HepG2 (cell line): ENCODE data around the gene RRP12. TPM values are rescaled to one million over a fixed set of nuclear protein-coding genes. Genes with fewer than 3 reads are reported as not detected.

Experiments
- ADNP ChIP-seq: sonication (generic); formaldehyde crosslinking; IDR thresholded peaks from 2 replicates; pipeline ENCODE4 v1.4.0; 2020; ENCODE audit warnings: missing genetic modification reagents
- DPF2 ChIP-seq: sonication (generic); formaldehyde crosslinking; IDR thresholded peaks from 2 replicates; pipeline ENCODE4 v1.4.0; 2020; ENCODE audit warnings: mild to moderate bottlenecking, low read depth, missing genetic modification reagents, borderline replicate concordance
- FOXA3 ChIP-seq: IDR thresholded peaks from 2 replicates; pipeline ENCODE4 v1.6.1; 2016; ENCODE audit warnings: missing genetic modification reagents, missing compliant biosample characterization
- MBD4 ChIP-seq: IDR thresholded peaks from 2 replicates; pipeline ENCODE4 v1.6.1; 2012; ENCODE audit warnings: low read length, inconsistent platforms, borderline replicate concordance
- PATZ1 ChIP-seq: sonication (generic); formaldehyde crosslinking; IDR thresholded peaks from 2 replicates; pipeline ENCODE4 v1.4.0; 2020; ENCODE audit warnings: missing genetic modification reagents
- PPARG ChIP-seq: conservative IDR thresholded peaks from 2 replicates; pipeline ENCODE4 v1.6.1; 2016; ENCODE audit warnings: missing biosample characterization, missing genetic modification reagents
- SNAPC2 ChIP-seq: sonication (generic); formaldehyde crosslinking; IDR thresholded peaks from 2 replicates; pipeline ENCODE4 v1.8.1; 2022; ENCODE audit warnings: mild to moderate bottlenecking, missing genetic modification reagents
- SOX5 ChIP-seq: IDR thresholded peaks from 2 replicates; pipeline ENCODE4 v1.6.1; 2016; ENCODE audit warnings: borderline replicate concordance
- U2AF1 ChIP-seq: fragments of 200-400 bp; formaldehyde crosslinking; optimal IDR thresholded peaks from 2 replicates; pipeline ENCODE3; 2017; ENCODE audit warnings: mild to moderate bottlenecking, low read depth, low read length
- ZNF430 ChIP-seq: sonication (generic); formaldehyde crosslinking; IDR thresholded peaks from 2 replicates; pipeline ENCODE4 v1.9.0; 2021; ENCODE audit warnings: mild to moderate bottlenecking, missing genetic modification reagents
- ZNF431 ChIP-seq: sonication (generic); formaldehyde crosslinking; IDR thresholded peaks from 2 replicates; pipeline ENCODE4 v1.9.0; 2022; ENCODE audit warnings: missing genetic modification reagents, low read depth, mild to moderate bottlenecking, borderline replicate concordance
- ZNF607 ChIP-seq: sonication (generic); formaldehyde crosslinking; IDR thresholded peaks from 2 replicates; pipeline ENCODE4 v1.5.1; 2020; ENCODE audit warnings: missing genetic modification reagents, mild to moderate bottlenecking, borderline replicate concordance
- ZNF710 ChIP-seq: sonication (generic); formaldehyde crosslinking; IDR thresholded peaks from 2 replicates; pipeline ENCODE4 v1.5.0; 2020; ENCODE audit warnings: mild to moderate bottlenecking, missing genetic modification reagents, borderline replicate concordance
- ZSCAN5A ChIP-seq: sonication (generic); formaldehyde crosslinking; IDR thresholded peaks from 2 replicates; pipeline ENCODE4 v1.8.0; 2022; ENCODE audit warnings: mild to moderate bottlenecking, missing genetic modification reagents, borderline replicate concordance
- polyA plus RNA-seq, 8 experiments: library from polyadenylated mRNA; depleted of rRNA in 3 of 8; stranded (reverse) in 7 of 8; unstranded in 1 of 8; fragments of >200 nt; fragmentation: Illumina TruSeq in 4 of 8; extraction: Trizol in 4 of 8; gene quantifications; 2 replicates each; pipeline versions ENCODE4 v1.2.1 to v1.2.3, GENCODE V29; 2011 to 2016; ENCODE audit warnings: low read depth in 4 of 8, missing spikeins in 1 of 8, mixed read lengths in 1 of 8; ENCODE audit not compliant: insufficient read depth in 1 of 8
- total RNA-seq, 5 experiments: library from RNA; depleted of rRNA; stranded (reverse); fragments of >200 nt; fragmentation: Illumina TruSeq; extraction: Trizol; gene quantifications; 2 replicates each; pipeline ENCODE4 v1.2.3, GENCODE V29; 2016; ENCODE audit warnings: low read depth in 1 of 5
- TF ChIP-seq, protein P1 (sequence below): IDR thresholded peaks from 2 replicates; pipeline ENCODE4 v1.6.1; 2016; ENCODE audit warnings: low read depth, missing genetic modification reagents, missing compliant biosample characterization
- TF ChIP-seq, protein P2 (sequence below): sonication (generic); formaldehyde crosslinking; conservative IDR thresholded peaks from 2 replicates; pipeline ENCODE4 v1.8.0; 2022; ENCODE audit warnings: mild to moderate bottlenecking, moderate library complexity, missing genetic modification reagents

RRP12 gene
- total and polyA plus RNA-seq, 2 of the 13 experiments (the other 11 are each of a cell fraction or from before 2014, with no cell fraction given): 13.2 to 39.4 TPM

DNA sequence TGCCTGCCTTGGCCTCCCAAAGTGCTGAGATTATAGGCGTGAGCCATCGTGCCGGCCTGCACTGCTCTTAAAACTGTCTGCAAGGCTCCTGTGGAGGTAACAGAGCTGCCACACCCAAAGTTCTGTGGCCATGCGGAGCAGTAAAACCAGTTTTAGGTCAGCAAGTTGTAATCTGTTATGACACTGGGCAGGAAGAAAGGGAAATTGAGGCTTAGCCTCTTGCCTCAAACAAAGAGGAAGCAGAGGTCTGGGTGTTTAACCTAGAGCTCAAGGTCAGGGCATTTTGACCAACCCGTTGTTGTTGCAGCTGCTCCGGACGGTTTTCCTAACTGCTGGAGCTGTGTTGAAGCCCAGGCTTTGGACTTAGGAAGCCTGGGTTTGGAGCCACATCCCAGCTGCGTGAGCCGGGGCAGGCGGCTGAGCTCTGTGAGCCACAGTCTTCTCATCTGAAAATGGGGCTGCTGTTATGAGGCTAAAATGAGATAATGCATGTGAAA lies 7.4 kb upstream of the RRP12 start (continued):
- TF ChIP-seq ZNF607 (CRISPR knock-in tag) (peak; percentile 37; the same call in 1 of the 2 replicates), DPF2 (CRISPR knock-in tag) (no peak), SNAPC2 (CRISPR knock-in tag) (0 out of 2 replicates have a peak, but pooled peaks have one; percentile 37), ZNF431 (CRISPR knock-in tag) (no peak), MBD4 (no peak), ADNP (0 out of 2 replicates have a peak, but pooled peaks have one; percentile 54), ZNF430 (CRISPR knock-in tag) (no peak), FOXA3 (CRISPR knock-in tag) (peak; percentile 28; the same call in 1 of the 2 replicates), SOX5 (CRISPR knock-in tag) (peak; percentile 52; the same call in 1 of the 2 replicates), PPARG (0 out of 2 replicates have a peak, but pooled peaks have one; percentile 19), ZSCAN5A (no peak), U2AF1 (no peak), ZNF710 (CRISPR knock-in tag) (peak; percentile 71; the same call in 1 of the 2 replicates), PATZ1 (CRISPR knock-in tag) (no peak)
- TF ChIP-seq, protein P1, sequence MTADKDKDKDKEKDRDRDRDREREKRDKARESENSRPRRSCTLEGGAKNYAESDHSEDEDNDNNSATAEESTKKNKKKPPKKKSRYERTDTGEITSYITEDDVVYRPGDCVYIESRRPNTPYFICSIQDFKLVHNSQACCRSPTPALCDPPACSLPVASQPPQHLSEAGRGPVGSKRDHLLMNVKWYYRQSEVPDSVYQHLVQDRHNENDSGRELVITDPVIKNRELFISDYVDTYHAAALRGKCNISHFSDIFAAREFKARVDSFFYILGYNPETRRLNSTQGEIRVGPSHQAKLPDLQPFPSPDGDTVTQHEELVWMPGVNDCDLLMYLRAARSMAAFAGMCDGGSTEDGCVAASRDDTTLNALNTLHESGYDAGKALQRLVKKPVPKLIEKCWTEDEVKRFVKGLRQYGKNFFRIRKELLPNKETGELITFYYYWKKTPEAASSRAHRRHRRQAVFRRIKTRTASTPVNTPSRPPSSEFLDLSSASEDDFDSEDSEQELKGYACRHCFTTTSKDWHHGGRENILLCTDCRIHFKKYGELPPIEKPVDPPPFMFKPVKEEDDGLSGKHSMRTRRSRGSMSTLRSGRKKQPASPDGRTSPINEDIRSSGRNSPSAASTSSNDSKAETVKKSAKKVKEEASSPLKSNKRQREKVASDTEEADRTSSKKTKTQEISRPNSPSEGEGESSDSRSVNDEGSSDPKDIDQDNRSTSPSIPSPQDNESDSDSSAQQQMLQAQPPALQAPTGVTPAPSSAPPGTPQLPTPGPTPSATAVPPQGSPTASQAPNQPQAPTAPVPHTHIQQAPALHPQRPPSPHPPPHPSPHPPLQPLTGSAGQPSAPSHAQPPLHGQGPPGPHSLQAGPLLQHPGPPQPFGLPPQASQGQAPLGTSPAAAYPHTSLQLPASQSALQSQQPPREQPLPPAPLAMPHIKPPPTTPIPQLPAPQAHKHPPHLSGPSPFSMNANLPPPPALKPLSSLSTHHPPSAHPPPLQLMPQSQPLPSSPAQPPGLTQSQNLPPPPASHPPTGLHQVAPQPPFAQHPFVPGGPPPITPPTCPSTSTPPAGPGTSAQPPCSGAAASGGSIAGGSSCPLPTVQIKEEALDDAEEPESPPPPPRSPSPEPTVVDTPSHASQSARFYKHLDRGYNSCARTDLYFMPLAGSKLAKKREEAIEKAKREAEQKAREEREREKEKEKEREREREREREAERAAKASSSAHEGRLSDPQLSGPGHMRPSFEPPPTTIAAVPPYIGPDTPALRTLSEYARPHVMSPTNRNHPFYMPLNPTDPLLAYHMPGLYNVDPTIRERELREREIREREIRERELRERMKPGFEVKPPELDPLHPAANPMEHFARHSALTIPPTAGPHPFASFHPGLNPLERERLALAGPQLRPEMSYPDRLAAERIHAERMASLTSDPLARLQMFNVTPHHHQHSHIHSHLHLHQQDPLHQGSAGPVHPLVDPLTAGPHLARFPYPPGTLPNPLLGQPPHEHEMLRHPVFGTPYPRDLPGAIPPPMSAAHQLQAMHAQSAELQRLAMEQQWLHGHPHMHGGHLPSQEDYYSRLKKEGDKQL (CRISPR knock-in tag): no peak
- TF ChIP-seq, protein P2, sequence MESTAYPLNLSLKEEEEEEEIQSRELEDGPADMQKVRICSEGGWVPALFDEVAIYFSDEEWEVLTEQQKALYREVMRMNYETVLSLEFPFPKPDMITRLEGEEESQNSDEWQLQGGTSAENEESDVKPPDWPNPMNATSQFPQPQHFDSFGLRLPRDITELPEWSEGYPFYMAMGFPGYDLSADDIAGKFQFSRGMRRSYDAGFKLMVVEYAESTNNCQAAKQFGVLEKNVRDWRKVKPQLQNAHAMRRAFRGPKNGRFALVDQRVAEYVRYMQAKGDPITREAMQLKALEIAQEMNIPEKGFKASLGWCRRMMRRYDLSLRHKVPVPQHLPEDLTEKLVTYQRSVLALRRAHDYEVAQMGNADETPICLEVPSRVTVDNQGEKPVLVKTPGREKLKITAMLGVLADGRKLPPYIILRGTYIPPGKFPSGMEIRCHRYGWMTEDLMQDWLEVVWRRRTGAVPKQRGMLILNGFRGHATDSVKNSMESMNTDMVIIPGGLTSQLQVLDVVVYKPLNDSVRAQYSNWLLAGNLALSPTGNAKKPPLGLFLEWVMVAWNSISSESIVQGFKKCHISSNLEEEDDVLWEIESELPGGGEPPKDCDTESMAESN (CRISPR knock-in tag): no peak
